IMR-90 (cell line): Measurements from ENCODE around the gene GSE1.

Experiments
- MAFK ChIP-seq: IDR thresholded peaks from 2 replicates; pipeline ENCODE4 v1.6.1; 2012; ENCODE audit warnings: low read depth, low read length, improper control_type of control experiment
- MAZ ChIP-seq: IDR thresholded peaks from 2 replicates; pipeline ENCODE4 v1.6.1; 2012; ENCODE audit warnings: low read depth, mild to moderate bottlenecking, low read length, improper control_type of control experiment, moderate library complexity, borderline replicate concordance
- POLR2A ChIP-seq: IDR thresholded peaks from 2 replicates; pipeline ENCODE4 v1.6.1; 2012; ENCODE audit warnings: mild to moderate bottlenecking, low read depth, low read length
- TF ChIP-seq, protein P1 (sequence below): conservative IDR thresholded peaks from 2 replicates; pipeline ENCODE4 v1.5.1; 2012; ENCODE audit warnings: mild to moderate bottlenecking, low read depth, low read length, improper control_type of control experiment
- TF ChIP-seq, protein P2 (sequence below): fragments of 150-350 bp; IDR thresholded peaks from 2 replicates; pipeline ENCODE4 v1.6.1; 2017; ENCODE audit warnings: mild to moderate bottlenecking, antibody characterized with exemption, low read length, low read depth

DNA sequence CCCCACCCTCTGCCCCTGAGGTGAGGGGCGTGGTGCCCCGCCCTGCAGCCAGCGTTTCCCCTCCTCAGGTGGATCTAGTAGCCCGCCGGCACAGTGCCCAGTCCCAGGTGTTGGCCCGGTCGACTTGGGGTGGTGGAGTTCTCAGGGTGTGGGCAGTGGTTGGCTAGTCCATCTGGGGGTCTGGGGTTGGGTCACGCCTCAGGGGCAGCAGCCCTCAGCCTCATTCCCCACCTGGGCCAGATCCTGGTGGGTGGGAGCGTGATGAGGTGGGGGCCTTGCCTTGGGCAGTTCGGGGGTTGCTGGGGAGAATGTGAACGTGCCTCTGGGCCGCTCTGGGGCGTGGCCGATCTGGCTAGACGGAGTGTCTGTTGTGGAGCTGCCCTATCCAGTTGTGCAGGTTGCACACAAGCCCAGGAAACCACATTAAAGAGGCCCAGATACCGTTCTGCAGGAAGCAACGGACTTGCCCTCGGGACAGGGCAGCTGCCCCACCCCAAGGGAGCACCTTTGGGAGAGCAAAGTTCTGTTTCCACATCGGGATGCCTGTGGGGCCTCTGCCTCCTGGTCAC lies 32.0 kb downstream of the GSE1 start:
- TF ChIP-seq, protein P1, sequence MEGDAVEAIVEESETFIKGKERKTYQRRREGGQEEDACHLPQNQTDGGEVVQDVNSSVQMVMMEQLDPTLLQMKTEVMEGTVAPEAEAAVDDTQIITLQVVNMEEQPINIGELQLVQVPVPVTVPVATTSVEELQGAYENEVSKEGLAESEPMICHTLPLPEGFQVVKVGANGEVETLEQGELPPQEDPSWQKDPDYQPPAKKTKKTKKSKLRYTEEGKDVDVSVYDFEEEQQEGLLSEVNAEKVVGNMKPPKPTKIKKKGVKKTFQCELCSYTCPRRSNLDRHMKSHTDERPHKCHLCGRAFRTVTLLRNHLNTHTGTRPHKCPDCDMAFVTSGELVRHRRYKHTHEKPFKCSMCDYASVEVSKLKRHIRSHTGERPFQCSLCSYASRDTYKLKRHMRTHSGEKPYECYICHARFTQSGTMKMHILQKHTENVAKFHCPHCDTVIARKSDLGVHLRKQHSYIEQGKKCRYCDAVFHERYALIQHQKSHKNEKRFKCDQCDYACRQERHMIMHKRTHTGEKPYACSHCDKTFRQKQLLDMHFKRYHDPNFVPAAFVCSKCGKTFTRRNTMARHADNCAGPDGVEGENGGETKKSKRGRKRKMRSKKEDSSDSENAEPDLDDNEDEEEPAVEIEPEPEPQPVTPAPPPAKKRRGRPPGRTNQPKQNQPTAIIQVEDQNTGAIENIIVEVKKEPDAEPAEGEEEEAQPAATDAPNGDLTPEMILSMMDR, result no peak
- TF ChIP-seq MAZ (no peak), MAFK (no peak), POLR2A (no peak)
- TF ChIP-seq, protein P2, sequence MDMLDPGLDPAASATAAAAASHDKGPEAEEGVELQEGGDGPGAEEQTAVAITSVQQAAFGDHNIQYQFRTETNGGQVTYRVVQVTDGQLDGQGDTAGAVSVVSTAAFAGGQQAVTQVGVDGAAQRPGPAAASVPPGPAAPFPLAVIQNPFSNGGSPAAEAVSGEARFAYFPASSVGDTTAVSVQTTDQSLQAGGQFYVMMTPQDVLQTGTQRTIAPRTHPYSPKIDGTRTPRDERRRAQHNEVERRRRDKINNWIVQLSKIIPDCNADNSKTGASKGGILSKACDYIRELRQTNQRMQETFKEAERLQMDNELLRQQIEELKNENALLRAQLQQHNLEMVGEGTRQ, result no peak
